Measurements from ENCODE around the gene HDAC3. TPM values are rescaled to one million over a fixed set of nuclear protein-coding genes. Genes with fewer than 3 reads are reported as not detected.

Gene HDAC3
- total RNA-seq, 1 experiment from 2014 or later = 96.3 TPM

DNA sequence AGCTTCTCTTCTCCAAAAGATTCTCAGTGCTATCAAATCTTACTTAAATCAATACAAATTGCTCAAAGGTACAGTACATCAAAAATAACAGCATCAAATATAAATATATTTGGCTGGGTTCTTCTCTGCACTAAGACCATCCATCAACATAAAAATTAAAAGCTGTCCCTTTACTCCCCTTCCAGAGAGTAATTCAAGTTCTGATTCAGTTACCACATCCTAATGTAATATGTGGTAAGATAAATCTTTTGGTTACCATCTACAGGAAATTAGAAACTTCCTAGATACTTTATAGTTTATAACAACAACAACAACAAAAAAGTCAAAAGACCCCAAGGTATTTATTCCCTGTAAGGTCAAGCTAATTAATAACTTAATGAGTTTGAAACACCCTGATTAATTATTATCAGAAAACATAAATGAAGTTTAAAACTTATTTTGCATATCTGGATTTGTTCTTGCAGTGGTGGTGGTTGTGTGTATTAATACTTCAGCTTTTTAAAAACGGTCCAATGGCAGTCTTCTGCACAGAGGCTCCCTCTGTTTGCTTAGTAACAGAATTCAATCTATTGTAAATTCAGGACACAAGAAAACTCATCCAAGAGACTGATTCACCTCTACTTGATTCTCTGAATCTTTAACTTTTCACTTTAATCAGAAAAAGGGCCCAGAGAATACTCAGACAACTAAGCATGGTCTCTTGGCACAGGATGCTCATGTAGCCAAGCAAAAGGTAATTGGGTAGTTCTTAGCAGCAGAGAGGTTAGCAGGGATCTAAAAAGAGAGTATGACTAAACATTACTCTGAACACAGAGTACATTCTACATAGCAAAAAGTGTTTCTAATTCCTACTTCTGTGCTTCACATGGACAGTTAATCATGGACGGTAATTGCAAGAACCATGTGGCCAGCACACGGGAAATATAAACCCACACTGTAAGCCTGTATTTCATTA, 38.0 kb downstream of the HDAC3 start:
- Mint-ChIP-seq H3K4me1 (ENCODE audit: low read depth, unreplicated experiment) (peaks cover 39% of the 10 kb centered on the region), H3K27ac (ENCODE audit: unreplicated experiment) (no peak overlapping the region), H3K36me3 (ENCODE audit: insufficient read depth, unreplicated experiment) (peaks cover 7% of the 10 kb centered on the region), H3K4me3 (ENCODE audit: low read depth, unreplicated experiment) (no peak overlapping the region), H3K27me3 (ENCODE audit: unreplicated experiment) (no peaks in the 10 kb centered on the region), H3K9me3 (ENCODE audit: low read depth, unreplicated experiment) (no peaks in the 10 kb centered on the region)
- no peak for DNase-seq
- no TSS peak for BruUV-seq (replicated peaks)
- TF ChIP-seq, protein P1, sequence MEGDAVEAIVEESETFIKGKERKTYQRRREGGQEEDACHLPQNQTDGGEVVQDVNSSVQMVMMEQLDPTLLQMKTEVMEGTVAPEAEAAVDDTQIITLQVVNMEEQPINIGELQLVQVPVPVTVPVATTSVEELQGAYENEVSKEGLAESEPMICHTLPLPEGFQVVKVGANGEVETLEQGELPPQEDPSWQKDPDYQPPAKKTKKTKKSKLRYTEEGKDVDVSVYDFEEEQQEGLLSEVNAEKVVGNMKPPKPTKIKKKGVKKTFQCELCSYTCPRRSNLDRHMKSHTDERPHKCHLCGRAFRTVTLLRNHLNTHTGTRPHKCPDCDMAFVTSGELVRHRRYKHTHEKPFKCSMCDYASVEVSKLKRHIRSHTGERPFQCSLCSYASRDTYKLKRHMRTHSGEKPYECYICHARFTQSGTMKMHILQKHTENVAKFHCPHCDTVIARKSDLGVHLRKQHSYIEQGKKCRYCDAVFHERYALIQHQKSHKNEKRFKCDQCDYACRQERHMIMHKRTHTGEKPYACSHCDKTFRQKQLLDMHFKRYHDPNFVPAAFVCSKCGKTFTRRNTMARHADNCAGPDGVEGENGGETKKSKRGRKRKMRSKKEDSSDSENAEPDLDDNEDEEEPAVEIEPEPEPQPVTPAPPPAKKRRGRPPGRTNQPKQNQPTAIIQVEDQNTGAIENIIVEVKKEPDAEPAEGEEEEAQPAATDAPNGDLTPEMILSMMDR (IDR thresholded peaks at IDR 0.05; ENCODE audit: unreplicated experiment) = no peak
- CTCF ChIA-PET = no interaction called here
- intact Hi-C loops (cut with micrococcal nuclease; ENCODE audit: unreplicated experiment) = no loop called here

DNA sequence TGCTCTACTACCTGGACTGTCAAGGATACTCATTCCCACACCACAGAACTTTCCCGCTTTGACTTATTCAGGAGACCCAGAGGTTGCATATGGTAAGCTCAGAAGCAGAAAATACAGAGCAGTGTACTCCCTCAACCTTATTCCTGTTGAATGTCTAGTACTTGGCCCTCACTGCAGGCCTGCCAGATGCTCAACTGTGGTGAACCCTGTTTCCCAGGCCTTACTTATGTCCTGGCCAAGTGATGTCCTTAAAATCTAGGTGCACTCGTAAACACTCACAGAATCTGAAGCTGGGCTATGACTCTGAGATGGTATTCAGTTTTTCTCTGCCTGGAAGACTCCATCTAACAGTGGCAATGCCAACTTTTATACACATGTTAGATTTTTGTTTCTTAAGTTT, 38.8 kb downstream of the HDAC3 start:
- Mint-ChIP-seq H3K27ac (ENCODE audit: unreplicated experiment) (peak overlapping the region; percentile 79), H3K4me3 (ENCODE audit: low read depth, unreplicated experiment) (no peak overlapping the region), H3K4me1 (ENCODE audit: low read depth, unreplicated experiment) (peaks cover 40% of the 10 kb centered on the region), H3K36me3 (ENCODE audit: insufficient read depth, unreplicated experiment) (peaks cover 7% of the 10 kb centered on the region), H3K9me3 (ENCODE audit: low read depth, unreplicated experiment) (no peaks in the 10 kb centered on the region), H3K27me3 (ENCODE audit: unreplicated experiment) (no peaks in the 10 kb centered on the region)
- CTCF ChIA-PET = interaction anchor here (1.1 to 1.4 kb wide), 2 partner anchors 22 to 39 kb away, joined by 3 to 4 read pairs; partner anchors contain the start of genes DIAPH1, HDAC3 and RELL2
- BruUV-seq (replicated peaks) = no TSS peak
- intact Hi-C loops (cut with micrococcal nuclease; ENCODE audit: unreplicated experiment) = no loop called here
- DNase-seq = no peak
- TF ChIP-seq, protein P1 (IDR thresholded peaks at IDR 0.05; ENCODE audit: unreplicated experiment) = no peak

DNA sequence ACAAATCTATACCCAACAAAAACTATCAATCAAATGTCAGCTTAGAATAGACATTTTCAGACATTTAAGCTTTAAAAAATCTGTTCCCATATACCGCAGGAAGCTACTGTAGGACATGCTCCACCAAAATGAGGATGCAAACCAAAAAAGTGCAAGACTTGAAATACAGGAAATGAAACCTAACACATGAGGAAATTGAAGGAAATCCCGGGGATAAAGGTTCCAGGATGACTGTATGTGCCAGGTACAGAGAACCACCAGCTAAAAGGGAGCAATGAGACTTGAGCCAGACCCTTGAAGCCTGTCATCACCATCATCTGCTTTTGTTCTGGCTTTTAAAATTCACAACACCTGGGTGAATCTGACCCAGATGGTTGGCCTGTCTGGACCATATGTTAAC, 39.3 kb downstream of the HDAC3 start:
- TF ChIP-seq, protein P1 (IDR thresholded peaks at IDR 0.05; ENCODE audit: unreplicated experiment) = no peak
- Mint-ChIP-seq H3K36me3 (ENCODE audit: insufficient read depth, unreplicated experiment) (peaks cover 7% of the 10 kb centered on the region), H3K27me3 (ENCODE audit: unreplicated experiment) (no peaks in the 10 kb centered on the region), H3K9me3 (ENCODE audit: low read depth, unreplicated experiment) (no peaks in the 10 kb centered on the region), H3K27ac (ENCODE audit: unreplicated experiment) (peak overlapping the region; percentile 79), H3K4me3 (ENCODE audit: low read depth, unreplicated experiment) (no peak overlapping the region), H3K4me1 (ENCODE audit: low read depth, unreplicated experiment) (peaks cover 45% of the 10 kb centered on the region)
- CTCF ChIA-PET = interaction anchor here (1.1 to 1.4 kb wide), 2 partner anchors 22 to 39 kb away, joined by 3 to 4 read pairs; partner anchors contain the start of genes DIAPH1, HDAC3 and RELL2
- no peak for DNase-seq
- intact Hi-C loops (cut with micrococcal nuclease; ENCODE audit: unreplicated experiment) = no loop called here
- BruUV-seq (replicated peaks) = no TSS peak

DNA sequence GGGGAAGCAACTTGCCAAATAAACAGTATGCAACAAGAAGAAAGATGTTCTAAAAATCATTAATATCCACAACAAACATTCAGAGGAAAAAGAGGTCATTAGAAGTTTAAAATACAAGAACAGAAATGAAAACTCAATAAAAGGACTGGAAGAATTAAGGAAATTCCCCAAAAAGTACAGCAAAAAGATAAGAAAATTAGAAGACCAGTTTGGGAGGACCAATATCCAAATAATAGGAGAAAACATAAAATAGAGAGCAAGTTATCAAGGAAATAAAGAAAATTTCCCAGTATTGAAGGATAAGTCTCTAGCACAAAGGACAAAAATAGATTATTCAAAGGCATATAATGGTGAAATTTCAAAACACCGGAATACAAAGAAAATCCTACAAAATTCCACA, 39.8 kb downstream of the HDAC3 start:
- TF ChIP-seq, protein P1 (IDR thresholded peaks at IDR 0.05; ENCODE audit: unreplicated experiment) = no peak
- H3K36me3 Mint-ChIP-seq (ENCODE audit: insufficient read depth, unreplicated experiment) = peaks cover 7% of the 10 kb centered on the region
- H3K27me3 Mint-ChIP-seq (ENCODE audit: unreplicated experiment) = no peaks in the 10 kb centered on the region
- BruUV-seq (replicated peaks) = no TSS peak
- H3K27ac Mint-ChIP-seq (ENCODE audit: unreplicated experiment) = peak overlapping the region; percentile 10
- H3K4me3 Mint-ChIP-seq (ENCODE audit: low read depth, unreplicated experiment) = no peak overlapping the region
- no peaks in the 10 kb centered on the region for H3K9me3 Mint-ChIP-seq (ENCODE audit: low read depth, unreplicated experiment)
- CTCF ChIA-PET = interaction anchor here (1.1 to 1.4 kb wide), 2 partner anchors 23 to 40 kb away, joined by 3 to 4 read pairs; partner anchors contain the start of genes DIAPH1, HDAC3 and RELL2
- peaks cover 47% of the 10 kb centered on the region for H3K4me1 Mint-ChIP-seq (ENCODE audit: low read depth, unreplicated experiment)
- intact Hi-C loops (cut with micrococcal nuclease; ENCODE audit: unreplicated experiment) = no loop called here
- DNase-seq = no peak
